Ammon's horn (tissue), 1 donor: ENCODE measurements around the gene RDH14.

Experiments used
- DNase-seq: peaks from one replicate; pipeline ENCODE4 v3.0.0-alpha.2; 2016; ENCODE audit warnings: low spot score

The RDH14 gene

GRCh38 chr2:18560031-18560796, at the start of gene RDH14:
Gene RDH14 (minus strand): TSS chr2:18560653. CDS start chr2:18560572, 81 bp downstream.
- peak; percentile 96 for DNase-seq

- no peak for DNase-seq
Observed at GRCh38 chr2:18610090-18610489, 49.6 kb upstream of the RDH14 start.

GRCh38 chr2:18605115-18605514, 44.7 kb upstream of the RDH14 start:
- DNase-seq, result no peak

GRCh38 chr2:18604531-18604885, 44.1 kb upstream of the RDH14 start:
- no peak for DNase-seq

GRCh38 chr2:18603854-18604530, 43.5 kb upstream of the RDH14 start:
- no peak for DNase-seq

GRCh38 chr2:18602298-18602697, 41.8 kb upstream of the RDH14 start:
- DNase-seq, result no peak

- no peak for DNase-seq
Observed at GRCh38 chr2:18600255-18600613, 39.8 kb upstream of the RDH14 start.

GRCh38 chr2:18599509-18600254, 39.2 kb upstream of the RDH14 start:
- DNase-seq, result no peak

- no peak for DNase-seq
Observed at GRCh38 chr2:18598848-18599484, 38.5 kb upstream of the RDH14 start.

- DNase-seq, result no peak
Observed at GRCh38 chr2:18597618-18598017, 37.2 kb upstream of the RDH14 start.

GRCh38 chr2:18596993-18597392, 36.5 kb upstream of the RDH14 start:
- DNase-seq, result no peak

GRCh38 chr2:18593496-18593895, 33.0 kb upstream of the RDH14 start:
- no peak for DNase-seq

- no peak for DNase-seq
Observed at GRCh38 chr2:18592372-18592771, 31.9 kb upstream of the RDH14 start.

- no peak for DNase-seq
Observed at GRCh38 chr2:18589354-18589753, 28.9 kb upstream of the RDH14 start, which contains the start of gene NT5C1B. Gene NT5C1B (minus strand): TSS chr2:18589569. CDS start chr2:18589468, 101 bp downstream.

- DNase-seq, result no peak
Observed at GRCh38 chr2:18588802-18589201, 28.3 kb upstream of the RDH14 start.

- DNase-seq, result no peak
Observed at GRCh38 chr2:18588049-18588448, 27.6 kb upstream of the RDH14 start.

GRCh38 chr2:18585526-18585925, 25.1 kb upstream of the RDH14 start:
- no peak for DNase-seq

GRCh38 chr2:18584608-18584954, 24.1 kb upstream of the RDH14 start:
- DNase-seq, result no peak

- DNase-seq, result no peak
Observed at GRCh38 chr2:18583905-18584607, 23.6 kb upstream of the RDH14 start.

GRCh38 chr2:18580606-18581005, 20.2 kb upstream of the RDH14 start:
- no peak for DNase-seq

- no peak for DNase-seq
Observed at GRCh38 chr2:18578033-18578432, 17.6 kb upstream of the RDH14 start.
